ENCODE measurements around the gene ZNF652.
A peak's percentile ranks its signal among the peaks of the same experiment; 100 is the strongest.
"Not testable (repeated sequence)": the region's sequence is repeated elsewhere in the genome, so short reads cannot be mapped to it uniquely, and the experiment has no call there.

Gene ZNF652

GRCh38 chr17:49298371-49298976, 63.6 kb downstream of the ZNF652 start:
- DNase-seq, result no peak

GRCh38 chr17:49297141-49297540, 64.9 kb downstream of the ZNF652 start:
- DNase-seq, result no peak

- DNase-seq, result no peak
Measured at GRCh38 chr17:49294122-49294521, 67.9 kb downstream of the ZNF652 start.

GRCh38 chr17:49292901-49293300, 69.1 kb downstream of the ZNF652 start:
- DNase-seq, result no peak

GRCh38 chr17:49291929-49292328, 70.1 kb downstream of the ZNF652 start:
- DNase-seq, result no peak

- peak in 2 of 6 experiments; percentile 8 to 21 for DNase-seq
Measured at GRCh38 chr17:49290690-49291359, 71.2 kb downstream of the ZNF652 start.

- DNase-seq, result no peak
Measured at GRCh38 chr17:49288388-49288787, 73.7 kb downstream of the ZNF652 start.

GRCh38 chr17:49287481-49287880, 74.6 kb downstream of the ZNF652 start:
- no peak for DNase-seq

- DNase-seq, result not testable (repeated sequence)
Measured at GRCh38 chr17:49286261-49286973, 75.6 kb downstream of the ZNF652 start.

GRCh38 chr17:49285716-49286115, 76.3 kb downstream of the ZNF652 start:
- no peak for DNase-seq

- no peak for DNase-seq
Measured at GRCh38 chr17:49280918-49281317, 81.1 kb downstream of the ZNF652 start.

GRCh38 chr17:49280061-49280460, 82.0 kb downstream of the ZNF652 start:
- DNase-seq, result no peak

- DNase-seq, result not testable (repeated sequence)
Measured at GRCh38 chr17:49279263-49280015, 82.6 kb downstream of the ZNF652 start.

- DNase-seq, result no peak
Measured at GRCh38 chr17:49278076-49278475, 84.0 kb downstream of the ZNF652 start.

- DNase-seq, result no peak
Measured at GRCh38 chr17:49277638-49278037, 84.4 kb downstream of the ZNF652 start.

GRCh38 chr17:49275981-49276380, 86.1 kb downstream of the ZNF652 start:
- DNase-seq, result not testable (repeated sequence)

GRCh38 chr17:49269356-49269755, 92.7 kb downstream of the ZNF652 start:
- DNase-seq, result no peak

- no peak for DNase-seq
Measured at GRCh38 chr17:49267912-49268311, 94.1 kb downstream of the ZNF652 start.

GRCh38 chr17:49266233-49266632, 95.8 kb downstream of the ZNF652 start:
- DNase-seq, result no peak

- DNase-seq, result not testable (repeated sequence)
Measured at GRCh38 chr17:49261540-49261939, 100.5 kb downstream of the ZNF652 start.

GRCh38 chr17:49260817-49261291, 101.2 kb downstream of the ZNF652 start:
- DNase-seq, result peak in 1 of 6 experiments; percentile 37

GRCh38 chr17:49260011-49260816, 101.8 kb downstream of the ZNF652 start:
- DNase-seq, result peak; percentile 6 to 43 (median 10)

Measured in stimulated activated naive CD4-positive, alpha-beta T cell (primary cell).